ENCODE results near the gene PRPS2.

GRCh38 chrX:12747433-12747832, 43.8 kb upstream of the PRPS2 start:
- no peak for TF ChIP-seq FOXP1 (CRISPR knock-in tag; IDR thresholded peaks at IDR 0.05; ENCODE audit: borderline replicate concordance)
- no peak for TF ChIP-seq TEAD4 (CRISPR knock-in tag; IDR thresholded peaks at IDR 0.05)

All from WTC11 (cell line).